GM10847 (cell line): ENCODE results near the gene RASL11B.

Experiments
- POLR2A ChIP-seq: IDR thresholded peaks from 2 replicates; pipeline ENCODE4 v1.6.1; 2011; ENCODE audit not compliant: insufficient read length; ENCODE audit errors: extremely low read depth

Gene RASL11B

DNA sequence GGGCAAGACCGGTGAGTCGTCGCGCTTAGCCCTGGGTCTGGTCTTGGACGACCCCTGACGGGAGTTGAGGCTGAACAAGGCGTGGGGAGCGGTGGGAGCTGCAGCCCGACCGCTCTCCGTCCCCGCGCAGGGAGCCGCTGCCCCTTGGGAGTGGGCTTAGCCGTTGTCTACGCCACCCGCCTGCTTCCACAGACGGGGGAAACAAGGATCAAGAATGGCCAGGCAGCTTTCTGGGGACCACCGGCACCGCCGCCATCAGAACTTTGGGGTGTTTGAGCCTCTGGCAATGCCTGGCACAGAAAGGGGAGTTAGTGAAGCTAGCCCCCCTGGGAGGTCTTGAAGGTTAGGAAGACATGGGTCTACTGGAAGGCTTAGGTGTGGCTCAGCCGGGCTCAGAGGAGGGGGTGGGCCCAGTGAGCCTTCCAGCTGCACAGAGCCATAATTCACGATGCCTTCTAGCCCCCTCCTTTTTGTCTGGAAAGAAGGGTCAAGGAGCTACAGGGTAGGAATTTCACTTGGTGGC, 583 bp downstream of the RASL11B start:
- TF ChIP-seq POLR2A: no peak

DNA sequence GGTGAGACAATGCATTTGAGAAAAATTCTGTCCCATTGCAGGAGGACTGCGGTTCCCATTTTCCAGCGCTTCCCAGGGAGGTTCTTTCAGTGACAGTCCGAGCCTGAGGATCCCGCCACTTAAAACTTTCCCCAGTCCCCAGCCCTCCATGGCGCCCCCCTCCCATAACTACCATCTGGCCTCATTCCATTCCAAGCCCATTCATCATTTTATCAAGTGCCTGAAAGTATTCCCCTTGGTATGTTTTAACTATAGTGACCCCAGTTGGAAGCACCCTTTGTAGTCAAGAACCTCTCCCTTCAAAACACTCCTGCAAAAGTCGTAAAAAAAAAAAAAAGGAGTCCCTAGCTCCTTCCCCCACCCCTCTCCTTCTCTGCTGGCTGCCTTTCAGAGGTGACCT, 1.2 kb downstream of the RASL11B start:
- no peak for TF ChIP-seq POLR2A

DNA sequence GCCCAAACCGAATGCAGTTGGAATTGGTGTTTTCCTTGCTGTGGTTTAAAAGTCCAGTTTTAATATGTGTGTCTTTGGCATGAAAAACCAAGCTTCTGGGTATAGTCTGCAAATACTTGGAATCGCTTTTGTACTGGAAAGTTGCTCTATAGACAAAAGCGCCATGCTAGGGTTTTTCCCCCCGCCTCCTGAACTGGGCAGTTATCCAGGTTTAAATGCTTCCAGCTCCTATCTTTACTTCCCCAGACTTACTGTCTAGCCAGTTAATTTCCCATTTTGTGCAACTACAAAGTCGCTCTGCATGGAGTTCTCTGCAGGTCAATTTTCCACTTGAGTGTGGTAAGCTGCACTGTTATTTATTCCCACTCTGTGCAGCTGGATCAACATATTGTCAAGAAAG, 2.7 kb downstream of the RASL11B start:
- no peak for TF ChIP-seq POLR2A

- TF ChIP-seq POLR2A: no peak
Observed at GRCh38 chr4:52865300-52865699, 3.2 kb downstream of the RASL11B start.

DNA sequence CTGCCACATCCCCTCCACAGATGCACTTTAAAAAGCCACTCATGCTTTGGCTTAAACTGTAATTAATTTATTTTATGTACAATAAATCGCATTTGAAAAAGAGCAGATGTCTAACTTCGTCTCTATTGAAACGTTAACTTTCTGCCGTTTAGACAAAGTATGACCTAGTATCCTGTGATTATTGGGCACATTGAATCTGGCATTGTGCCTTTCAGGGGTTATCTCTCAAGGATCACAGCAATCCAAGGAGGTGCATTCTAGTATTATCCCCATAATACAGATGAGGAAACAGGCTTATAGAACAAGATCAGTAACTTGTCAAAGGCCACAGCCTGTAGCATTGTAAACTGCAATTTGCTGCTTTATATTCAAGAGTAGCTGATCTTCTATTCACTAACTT, 4.6 kb downstream of the RASL11B start:
- no peak for TF ChIP-seq POLR2A

DNA sequence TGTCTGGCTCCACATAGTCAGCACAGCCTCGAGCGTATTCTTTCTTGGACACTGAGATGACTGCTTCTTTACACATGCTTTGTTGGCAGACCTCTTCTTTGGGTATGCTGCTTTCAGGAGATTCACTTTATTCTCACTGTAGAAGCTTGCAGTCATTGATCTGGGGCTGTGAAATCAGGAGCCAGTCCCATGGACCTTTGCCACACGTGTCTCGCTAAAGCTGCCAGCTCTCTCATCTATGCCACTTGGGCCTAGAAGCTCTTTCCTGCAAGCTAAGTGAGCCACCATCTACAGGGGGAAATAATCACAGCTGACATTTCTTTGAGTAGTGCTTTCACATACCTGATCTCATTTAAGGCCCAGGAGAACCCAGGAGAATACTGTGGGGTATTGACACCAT, 5.0 kb downstream of the RASL11B start:
- no peak for TF ChIP-seq POLR2A

GRCh38 chr4:52868133-52868532, 6.0 kb downstream of the RASL11B start:
- TF ChIP-seq POLR2A: no peak

DNA sequence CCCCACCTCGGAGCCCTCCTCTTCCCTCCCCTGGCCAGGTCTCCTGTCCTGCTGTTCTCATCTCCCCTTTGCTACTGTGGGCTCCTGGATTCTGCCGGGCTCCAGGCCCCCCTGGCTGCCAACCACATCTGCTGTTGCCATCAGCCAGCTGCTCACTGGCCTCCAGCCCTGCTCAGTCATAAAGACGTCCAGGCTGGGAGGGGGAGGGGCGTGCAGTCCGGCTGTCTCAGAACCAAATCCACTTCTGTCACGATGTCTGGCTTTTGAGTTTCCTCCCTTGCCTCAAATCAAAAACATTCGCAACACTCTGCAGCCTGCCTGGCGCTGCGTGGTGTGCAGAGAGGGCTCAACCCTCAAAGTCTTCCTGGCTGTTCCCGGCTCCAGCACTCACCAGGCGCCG, 7.1 kb downstream of the RASL11B start:
- TF ChIP-seq POLR2A: no peak

GRCh38 chr4:52869656-52870055, 7.5 kb downstream of the RASL11B start:
- TF ChIP-seq POLR2A: no peak

- TF ChIP-seq POLR2A: no peak
Observed at GRCh38 chr4:52870225-52870624, 8.1 kb downstream of the RASL11B start.

DNA sequence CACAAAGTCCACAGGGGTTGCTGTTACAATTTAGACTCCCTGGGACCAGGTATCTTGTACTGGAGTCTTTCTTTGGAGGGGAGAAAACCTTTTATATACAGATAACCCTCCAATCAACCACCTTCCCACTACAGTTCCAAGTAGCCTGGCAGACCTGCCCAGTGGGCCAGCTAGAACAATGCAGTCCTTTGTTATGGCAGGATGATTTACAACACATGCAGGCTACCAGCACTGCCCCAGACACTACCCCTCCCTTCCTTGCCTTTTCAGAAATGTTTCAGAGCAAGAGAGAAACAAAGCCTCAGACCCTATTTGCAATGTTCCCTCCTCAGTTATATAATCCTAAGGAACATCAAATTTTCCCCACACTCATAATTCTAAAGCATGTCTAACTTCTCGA, 11.1 kb downstream of the RASL11B start:
- no peak for TF ChIP-seq POLR2A

GRCh38 chr4:52873861-52874343, 11.8 kb downstream of the RASL11B start:
- TF ChIP-seq POLR2A: no peak

DNA sequence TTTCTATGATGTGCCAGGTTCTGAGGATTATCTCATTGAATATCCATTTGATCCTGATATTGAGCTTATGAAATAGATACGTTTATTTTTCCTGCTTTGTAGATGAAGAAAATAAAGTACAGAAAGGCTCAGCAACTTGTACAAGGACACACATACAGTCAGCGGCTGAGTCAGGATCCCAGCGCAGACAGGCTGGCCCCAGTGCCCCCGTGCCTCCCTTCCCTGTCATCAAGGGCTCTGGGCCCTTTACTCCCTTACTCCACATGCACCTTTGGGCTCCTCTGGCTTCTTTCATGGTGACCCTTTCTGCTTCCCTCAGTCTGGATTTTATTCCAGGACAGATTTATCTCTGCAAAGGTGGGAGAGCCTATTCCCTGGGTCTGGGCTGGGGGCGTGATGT, 12.8 kb downstream of the RASL11B start:
- TF ChIP-seq POLR2A: no peak

- TF ChIP-seq POLR2A: no peak
Observed at GRCh38 chr4:52876069-52876468, 14.0 kb downstream of the RASL11B start.

DNA sequence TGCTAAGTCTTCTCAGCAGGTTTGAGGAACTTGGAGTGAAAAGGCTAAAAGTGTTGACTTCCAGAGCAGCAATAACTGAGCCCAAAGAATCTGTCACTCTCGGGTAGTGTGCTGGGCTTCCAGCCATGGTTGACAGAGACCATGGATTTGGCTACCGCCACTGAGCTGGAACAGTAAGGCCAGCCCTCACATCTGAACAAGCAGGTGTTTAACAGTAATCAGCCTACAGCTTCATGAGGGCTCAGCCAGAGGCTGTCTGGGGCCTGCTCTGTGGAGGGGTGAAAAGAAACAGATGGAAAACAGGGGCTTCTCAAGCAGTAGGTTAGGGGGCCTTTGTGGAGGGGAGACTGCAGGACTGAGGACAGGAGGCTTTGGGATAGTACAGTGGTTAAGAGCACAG, 14.9 kb downstream of the RASL11B start:
- no peak for TF ChIP-seq POLR2A

- no peak for TF ChIP-seq POLR2A
Observed at GRCh38 chr4:52877694-52878093, 15.6 kb downstream of the RASL11B start.

GRCh38 chr4:52879471-52879870, 17.4 kb downstream of the RASL11B start:
- no peak for TF ChIP-seq POLR2A

DNA sequence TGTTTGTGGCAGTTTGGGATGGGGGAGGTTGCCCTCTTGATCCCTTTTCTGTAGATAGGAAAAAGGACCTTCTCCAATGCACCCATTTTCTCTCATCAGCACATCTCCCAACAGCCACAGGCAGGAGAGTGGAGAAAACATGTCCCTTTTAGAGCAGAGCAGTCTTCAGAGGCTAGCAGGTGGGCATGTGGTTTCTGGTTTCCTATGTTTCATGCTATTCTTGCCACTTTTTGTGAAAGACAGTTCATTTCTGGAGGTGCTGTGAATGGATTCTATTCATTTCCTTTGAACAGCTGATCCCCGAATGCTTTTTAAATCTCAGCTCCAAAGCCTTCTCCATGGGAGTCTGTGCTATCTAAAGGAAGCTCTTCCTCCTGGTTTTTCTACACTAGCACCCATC, 18.9 kb downstream of the RASL11B start:
- TF ChIP-seq POLR2A: no peak
